Measurements from ENCODE around the gene CHST8. TPM values are rescaled to one million over a fixed set of nuclear protein-coding genes. Genes with fewer than 3 reads are reported as not detected.

Gene CHST8
- total and polyA plus RNA-seq, 2 donors from 2014 or later, result 0.28 TPM; not detected in 1

DNA sequence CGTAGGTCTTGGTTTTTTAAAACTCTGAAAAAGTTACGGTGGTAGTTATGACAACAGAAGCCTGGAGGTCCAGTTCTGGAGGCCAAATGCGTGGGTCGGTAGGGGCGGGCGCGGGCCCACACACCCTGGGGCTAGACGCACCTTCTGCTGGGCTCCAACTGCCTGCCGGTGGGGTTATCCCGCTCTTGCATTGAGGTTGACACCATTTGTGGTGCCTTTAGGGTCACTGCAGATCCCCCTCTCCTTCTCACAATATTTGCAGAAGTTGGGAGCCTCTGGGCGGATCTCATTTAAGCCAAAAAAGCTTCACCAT is 81.6 kb downstream of the CHST8 start:
- FAIRE-seq, result no peak
- no peaks in the 10 kb centered on the region for H3K9me3 ChIP-seq (ENCODE audit: control insufficient read depth in 2 of 3, insufficient read depth in 1 of 3, low read length in 3 of 3)
- intact Hi-C loops (cut with DNase I), result no loop called here
- no peak overlapping the region for H3K27ac ChIP-seq (ENCODE audit: low read depth in 2 of 2, low read length in 2 of 2)
- no peak overlapping the region for H3K9ac ChIP-seq (ENCODE audit: low read length in 3 of 3)
- H3K4me1 ChIP-seq (ENCODE audit: control insufficient read depth in 2 of 3, insufficient read depth in 2 of 3, low read depth in 1 of 3, low read length in 3 of 3), result no peaks in the 10 kb centered on the region
- TF ChIP-seq, protein P1, sequence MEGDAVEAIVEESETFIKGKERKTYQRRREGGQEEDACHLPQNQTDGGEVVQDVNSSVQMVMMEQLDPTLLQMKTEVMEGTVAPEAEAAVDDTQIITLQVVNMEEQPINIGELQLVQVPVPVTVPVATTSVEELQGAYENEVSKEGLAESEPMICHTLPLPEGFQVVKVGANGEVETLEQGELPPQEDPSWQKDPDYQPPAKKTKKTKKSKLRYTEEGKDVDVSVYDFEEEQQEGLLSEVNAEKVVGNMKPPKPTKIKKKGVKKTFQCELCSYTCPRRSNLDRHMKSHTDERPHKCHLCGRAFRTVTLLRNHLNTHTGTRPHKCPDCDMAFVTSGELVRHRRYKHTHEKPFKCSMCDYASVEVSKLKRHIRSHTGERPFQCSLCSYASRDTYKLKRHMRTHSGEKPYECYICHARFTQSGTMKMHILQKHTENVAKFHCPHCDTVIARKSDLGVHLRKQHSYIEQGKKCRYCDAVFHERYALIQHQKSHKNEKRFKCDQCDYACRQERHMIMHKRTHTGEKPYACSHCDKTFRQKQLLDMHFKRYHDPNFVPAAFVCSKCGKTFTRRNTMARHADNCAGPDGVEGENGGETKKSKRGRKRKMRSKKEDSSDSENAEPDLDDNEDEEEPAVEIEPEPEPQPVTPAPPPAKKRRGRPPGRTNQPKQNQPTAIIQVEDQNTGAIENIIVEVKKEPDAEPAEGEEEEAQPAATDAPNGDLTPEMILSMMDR (IDR thresholded peaks at IDR 0.05; ENCODE audit: borderline replicate concordance, extremely low read depth, insufficient read depth), result no peak
- H3K4me3 ChIP-seq (ENCODE audit: low read length in 3 of 3), result no peak overlapping the region
- peak in 1 of 5 donors; percentile 32 for DNase-seq
- H3K27me3 ChIP-seq (ENCODE audit: control insufficient read depth, insufficient read depth, low read length), result no peaks in the 10 kb centered on the region
- H3K36me3 ChIP-seq (ENCODE audit: control insufficient read depth in 2 of 3, insufficient read depth in 3 of 3, low read length in 3 of 3), result no peaks in the 10 kb centered on the region

- no peaks in the 10 kb centered on the region for H3K36me3 ChIP-seq (ENCODE audit: control insufficient read depth in 2 of 3, insufficient read depth in 3 of 3, low read length in 3 of 3)
- no peak overlapping the region for H3K9ac ChIP-seq (ENCODE audit: low read length in 3 of 3)
- intact Hi-C loops (cut with DNase I), result no loop called here
- peak in 1 of 5 donors; percentile 51 for DNase-seq
- H3K4me3 ChIP-seq (ENCODE audit: low read length in 3 of 3), result no peak overlapping the region
- no peaks in the 10 kb centered on the region for H3K9me3 ChIP-seq (ENCODE audit: control insufficient read depth in 2 of 3, insufficient read depth in 1 of 3, low read length in 3 of 3)
- H3K27ac ChIP-seq (ENCODE audit: low read depth in 2 of 2, low read length in 2 of 2), result no peak overlapping the region
- H3K4me1 ChIP-seq (ENCODE audit: control insufficient read depth in 2 of 3, insufficient read depth in 2 of 3, low read depth in 1 of 3, low read length in 3 of 3), result no peaks in the 10 kb centered on the region
- FAIRE-seq, result no peak
- H3K27me3 ChIP-seq (ENCODE audit: control insufficient read depth, insufficient read depth, low read length), result no peaks in the 10 kb centered on the region
- TF ChIP-seq, protein P1 (IDR thresholded peaks at IDR 0.05; ENCODE audit: borderline replicate concordance, extremely low read depth, insufficient read depth), result no peak
These were observed 82.1 kb downstream of the CHST8 start for GRCh38 chr19:33703821-33704220.

DNA sequence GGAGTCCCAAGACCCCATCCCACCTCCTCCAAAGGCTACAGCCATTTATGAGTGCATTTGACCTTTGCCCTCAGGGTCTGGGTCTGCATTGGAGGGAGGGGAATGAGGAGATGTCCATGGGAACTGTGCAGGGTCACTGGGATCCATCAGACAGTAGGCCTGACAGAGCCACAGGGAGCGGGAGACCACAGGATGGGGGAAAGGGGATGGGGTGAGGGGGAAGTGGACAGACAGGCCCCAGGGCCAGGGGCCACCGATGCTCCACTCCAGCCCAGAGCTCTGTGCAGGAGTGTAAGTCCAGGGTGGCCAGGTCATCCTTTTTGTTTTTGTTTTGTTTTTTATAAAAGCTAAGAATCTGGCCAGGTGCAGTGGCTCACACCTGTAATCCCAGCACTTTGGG is 82.5 kb downstream of the CHST8 start:
- H3K4me3 ChIP-seq (ENCODE audit: low read length in 3 of 3), result no peak overlapping the region
- H3K36me3 ChIP-seq (ENCODE audit: control insufficient read depth in 2 of 3, insufficient read depth in 3 of 3, low read length in 3 of 3), result no peaks in the 10 kb centered on the region
- no peaks in the 10 kb centered on the region for H3K9me3 ChIP-seq (ENCODE audit: control insufficient read depth in 2 of 3, insufficient read depth in 1 of 3, low read length in 3 of 3)
- H3K9ac ChIP-seq (ENCODE audit: low read length in 3 of 3), result no peak overlapping the region
- TF ChIP-seq, protein P1 (IDR thresholded peaks at IDR 0.05; ENCODE audit: borderline replicate concordance, extremely low read depth, insufficient read depth), result no peak
- DNase-seq (peak in 1 of 5 donors; percentile 15), FAIRE-seq (no peak)
- H3K4me1 ChIP-seq (ENCODE audit: control insufficient read depth in 2 of 3, insufficient read depth in 2 of 3, low read depth in 1 of 3, low read length in 3 of 3), result no peaks in the 10 kb centered on the region
- intact Hi-C loops (cut with DNase I), result no loop called here
- H3K27ac ChIP-seq (ENCODE audit: low read depth in 2 of 2, low read length in 2 of 2), result no peak overlapping the region
- no peaks in the 10 kb centered on the region for H3K27me3 ChIP-seq (ENCODE audit: control insufficient read depth, insufficient read depth, low read length)
